Mesendoderm (in vitro differentiated cells): ENCODE results near the gene SLC5A6.
A peak's percentile ranks its signal among the peaks of the same experiment; 100 is the strongest.

Experiments used
- DNase-seq: peaks from one replicate; pipeline ENCODE4 v3.0.0; 2013
- H2AK5ac ChIP-seq: 2 replicates; pipeline ENCODE4 v1.6.1; 2013; ENCODE audit warnings: low read length, inconsistent platforms
- H2BK120ac ChIP-seq: 2 replicates; pipeline ENCODE4 v1.6.1; 2013; ENCODE audit warnings: low read depth, mild to moderate bottlenecking, low read length, moderate library complexity, mixed read lengths
- H2BK15ac ChIP-seq: replicated peaks from 2 replicates; pipeline ENCODE4 v1.6.1; 2013; ENCODE audit warnings: low read depth, mild to moderate bottlenecking, moderate library complexity
- H2BK5ac ChIP-seq: 2 replicates; pipeline ENCODE4 v1.6.1; 2013; ENCODE audit warnings: low read length, inconsistent platforms
- H3K18ac ChIP-seq: 2 replicates; pipeline ENCODE4 v1.6.1; 2013; ENCODE audit warnings: mild to moderate bottlenecking, low read length, mixed read lengths
- H3K23ac ChIP-seq: one replicate; pipeline ENCODE4 v1.6.1; 2013; ENCODE audit warnings: low read length
- H3K27ac ChIP-seq: 2 replicates; pipeline ENCODE4 v1.5.1; 2013; ENCODE audit warnings: low read depth, mild to moderate bottlenecking, inconsistent platforms, low read length, moderate library complexity
- H3K27me3 ChIP-seq: 2 replicates; pipeline ENCODE4 v1.6.1; 2013; ENCODE audit warnings: low read length, control low read depth, mild to moderate bottlenecking, inconsistent platforms; ENCODE audit not compliant: insufficient read depth, poor library complexity
- H3K36me3 ChIP-seq: 2 replicates; pipeline ENCODE4 v1.6.1; 2013; ENCODE audit warnings: low read length, inconsistent platforms; ENCODE audit not compliant: control insufficient read depth, insufficient read depth
- H3K4ac ChIP-seq: one replicate; pipeline ENCODE4 v1.6.1; 2013; ENCODE audit warnings: low read depth, mild to moderate bottlenecking, low read length, moderate library complexity
- H3K4me1 ChIP-seq: 2 replicates; pipeline ENCODE4 v1.6.1; 2013; ENCODE audit warnings: low read depth, low read length, inconsistent platforms; ENCODE audit not compliant: control insufficient read depth
- H3K4me2 ChIP-seq: 2 replicates; pipeline ENCODE4 v1.6.1; 2013; ENCODE audit warnings: low read length
- H3K4me3 ChIP-seq: 2 replicates; pipeline ENCODE4 v1.5.1; 2013; ENCODE audit warnings: mild to moderate bottlenecking, low read length
- H3K56ac ChIP-seq: one replicate; pipeline ENCODE4 v1.6.1; 2013; ENCODE audit warnings: low read length
- H3K79me1 ChIP-seq: 2 replicates; pipeline ENCODE4 v1.6.1; 2013; ENCODE audit warnings: low read length, inconsistent platforms
- H3K79me2 ChIP-seq: 2 replicates; pipeline ENCODE4 v1.6.1; 2013; ENCODE audit warnings: mild to moderate bottlenecking, low read length; ENCODE audit not compliant: control insufficient read depth, insufficient read depth
- H3K9ac ChIP-seq: 2 replicates; pipeline ENCODE4 v1.6.1; 2013; ENCODE audit warnings: low read length, inconsistent platforms
- H4K5ac ChIP-seq: one replicate; pipeline ENCODE4 v1.6.1; 2013; ENCODE audit warnings: low read length
- H4K8ac ChIP-seq: one replicate; pipeline ENCODE4 v1.6.1; 2013; ENCODE audit warnings: low read depth, mild to moderate bottlenecking, control low read depth, low read length, moderate library complexity
- WGBS: extraction: QIAGEN DNeasy Blood & Tissue Kit; methylation state at CpG from one replicate; pipeline ENCODE4 v1.1.7; 2013; ENCODE audit warnings: low lambda C conversion rate, missing lambda C conversion rate; ENCODE audit not compliant: insufficient coverage; ENCODE audit errors: extremely low coverage; 5-methylcytosine and 5-hydroxymethylcytosine counted together

The SLC5A6 gene

GRCh38 chr2:27217173-27218121, 5.4 kb upstream of the SLC5A6 start, which contains the start of gene CAD:
Gene CAD, plus strand, starts transcription at chr2:27217369. Its CDS starts 183 bp downstream, at chr2:27217552.
- peaks cover 6% of the 10 kb centered on the region for H3K4me1 ChIP-seq
- peak within 1 kb of the TSS; percentile 84 for H3K27ac ChIP-seq
- peaks cover 4% of the 10 kb centered on the region for H3K36me3 ChIP-seq
- H3K9ac ChIP-seq: peak within 1 kb of the TSS; percentile 97
- peak within 1 kb of the TSS; percentile 98 for H3K56ac ChIP-seq
- H3K18ac ChIP-seq: peak within 1 kb of the TSS; percentile 20
- H4K8ac ChIP-seq: no peak within 1 kb of the TSS
- peak within 1 kb of the TSS; percentile 83 for H3K4me2 ChIP-seq
- H3K79me1 ChIP-seq: peaks cover 17% of the 10 kb centered on the region
- no peaks in the 10 kb centered on the region for H3K27me3 ChIP-seq
- H2BK120ac ChIP-seq: no peak within 1 kb of the TSS
- H3K4ac ChIP-seq: peak within 1 kb of the TSS; percentile 95
- H2AK5ac ChIP-seq: peak within 1 kb of the TSS; percentile 73
- peak within 1 kb of the TSS; percentile 47 for H2BK5ac ChIP-seq
- H3K23ac ChIP-seq: peak within 1 kb of the TSS; percentile 60
- H2BK15ac ChIP-seq: no peak within 1 kb of the TSS
- peak; percentile 95 for DNase-seq
- peak within 1 kb of the TSS; percentile 48 for H3K4me3 ChIP-seq
- H4K5ac ChIP-seq: no peak within 1 kb of the TSS
- WGBS: no CpG with 5 or more reads among the region's 72 CpGs
- peaks cover 15% of the 10 kb centered on the region for H3K79me2 ChIP-seq

GRCh38 chr2:27216416-27217137, 4.5 kb upstream of the SLC5A6 start:
- DNase-seq: peak; percentile 55

GRCh38 chr2:27214941-27215340, 2.9 kb upstream of the SLC5A6 start:
- Histone ChIP-seq H4K8ac (no peak overlapping the region), H2AK5ac (no peak overlapping the region), H3K4me1 (peaks cover 7% of the 10 kb centered on the region), H2BK15ac (no peak overlapping the region), H3K36me3 (no peaks in the 10 kb centered on the region), H3K4me2 (no peak overlapping the region), H2BK5ac (no peak overlapping the region), H2BK120ac (no peak overlapping the region), H3K23ac (no peak overlapping the region), H3K79me1 (peaks cover 13% of the 10 kb centered on the region), H3K4ac (no peak overlapping the region), H4K5ac (no peak overlapping the region), H3K79me2 (peaks cover 17% of the 10 kb centered on the region), H3K56ac (no peak overlapping the region), H3K18ac (no peak overlapping the region), H3K4me3 (no peak overlapping the region), H3K9ac (no peak overlapping the region), H3K27ac (no peak overlapping the region), H3K27me3 (no peaks in the 10 kb centered on the region)
- no peak for DNase-seq
- WGBS: no CpG with 5 or more reads among the region's 3 CpGs

More at GRCh38 chr2:27216416-27217137, 4.5 kb upstream of the SLC5A6 start:
- WGBS: no CpG with 5 or more reads among the region's 13 CpGs
- Histone ChIP-seq H2BK5ac (no peak overlapping the region), H4K8ac (no peak overlapping the region), H3K9ac (peak overlapping the region; percentile 37), H3K4me2 (no peak overlapping the region), H2BK120ac (no peak overlapping the region), H3K56ac (peak overlapping the region; percentile 75), H2BK15ac (no peak overlapping the region), H4K5ac (no peak overlapping the region), H3K23ac (no peak overlapping the region), H3K4me1 (peaks cover 6% of the 10 kb centered on the region), H3K27me3 (no peaks in the 10 kb centered on the region), H2AK5ac (no peak overlapping the region), H3K79me1 (peaks cover 15% of the 10 kb centered on the region), H3K36me3 (no peaks in the 10 kb centered on the region), H3K27ac (no peak overlapping the region), H3K4me3 (no peak overlapping the region), H3K18ac (no peak overlapping the region), H3K79me2 (peaks cover 15% of the 10 kb centered on the region), H3K4ac (no peak overlapping the region)

- peak overlapping the region; percentile 98 for H3K18ac ChIP-seq
- peaks cover 10% of the 10 kb centered on the region for H3K4me1 ChIP-seq
- peak overlapping the region; percentile 20 for H3K23ac ChIP-seq
- H3K4me2 ChIP-seq: peak overlapping the region; percentile 41
- no peak for DNase-seq
- no peak overlapping the region for H2AK5ac ChIP-seq
- WGBS: no CpG with 5 or more reads among the region's 34 CpGs
- H3K79me1 ChIP-seq: peaks cover 10% of the 10 kb centered on the region
- H3K56ac ChIP-seq: peak overlapping the region; percentile 99
- H3K4me3 ChIP-seq: peak overlapping the region; percentile 68
- peaks cover 2% of the 10 kb centered on the region for H3K36me3 ChIP-seq
- H4K5ac ChIP-seq: no peak overlapping the region
- H3K79me2 ChIP-seq: peaks cover 13% of the 10 kb centered on the region
- no peak overlapping the region for H2BK15ac ChIP-seq
- H3K27ac ChIP-seq: peak overlapping the region; percentile 97
- H3K9ac ChIP-seq: peak overlapping the region; percentile 90
- peak overlapping the region; percentile 86 for H3K4ac ChIP-seq
- no peaks in the 10 kb centered on the region for H3K27me3 ChIP-seq
- H2BK120ac ChIP-seq: peak overlapping the region; percentile 31
- peak overlapping the region; percentile 42 for H2BK5ac ChIP-seq
- peak overlapping the region; percentile 95 for H4K8ac ChIP-seq
These were observed 781 bp upstream of the SLC5A6 start for GRCh38 chr2:27212626-27213471.

- Histone ChIP-seq H3K36me3 (peaks cover 8% of the 10 kb centered on the region), H2AK5ac (no peak overlapping the region), H3K23ac (peak overlapping the region; percentile 69), H3K27me3 (no peaks in the 10 kb centered on the region), H3K27ac (peak overlapping the region; percentile 80), H3K79me1 (peaks cover 13% of the 10 kb centered on the region), H3K4me1 (peaks cover 10% of the 10 kb centered on the region), H3K4me3 (peak overlapping the region; percentile 89), H3K79me2 (peaks cover 10% of the 10 kb centered on the region), H3K9ac (peak overlapping the region; percentile 98), H3K4ac (peak overlapping the region; percentile 40), H3K4me2 (peak overlapping the region; percentile 97), H2BK15ac (no peak overlapping the region), H3K56ac (peak overlapping the region; percentile 98), H4K8ac (peak overlapping the region; percentile 68), H3K18ac (peak overlapping the region; percentile 98), H2BK5ac (peak overlapping the region; percentile 88), H2BK120ac (no peak overlapping the region), H4K5ac (no peak overlapping the region)
- no CpG with 5 or more reads among the region's 48 CpGs for WGBS
- peak; percentile 79 for DNase-seq
These were observed 676 bp downstream of the SLC5A6 start for GRCh38 chr2:27211241-27211942.
